HEK293T (cell line): ENCODE measurements around the gene KIF3A.

Source experiments
- ARNT ChIP-seq: fragments of 450-650 bp; IDR thresholded peaks from 2 replicates; pipeline ENCODE4 v1.6.1; 2017; ENCODE audit warnings: mild to moderate bottlenecking
- BHLHE40 ChIP-seq: fragments of 450-650 bp; IDR thresholded peaks from 2 replicates; pipeline ENCODE4 v1.6.1; 2016; ENCODE audit warnings: mild to moderate bottlenecking, moderate library complexity, borderline replicate concordance
- FOXA1 ChIP-seq: fragments of 450-650 bp; IDR thresholded peaks from 2 replicates; pipeline ENCODE4 v1.6.1; 2016; ENCODE audit warnings: mild to moderate bottlenecking
- FOXK2 ChIP-seq: fragments of 450-650 bp; IDR thresholded peaks from 2 replicates; pipeline ENCODE4 v1.6.1; 2016; ENCODE audit warnings: mild to moderate bottlenecking
- FOXM1 ChIP-seq: fragments of 450-650 bp; IDR thresholded peaks from 2 replicates; pipeline ENCODE4 v1.6.1; 2017; ENCODE audit warnings: mild to moderate bottlenecking, borderline replicate concordance
- HDGF ChIP-seq: fragments of 450-650 bp; IDR thresholded peaks from 2 replicates; pipeline ENCODE4 v1.6.1; 2017; ENCODE audit warnings: antibody characterized with exemption, borderline replicate concordance
- SP1 ChIP-seq: fragments of 450-650 bp; IDR thresholded peaks from 2 replicates; pipeline ENCODE4 v1.6.1; 2017
- SUZ12 ChIP-seq: fragments of 450-650 bp; IDR thresholded peaks from 2 replicates; pipeline ENCODE4 v1.6.1; 2016; ENCODE audit warnings: mild to moderate bottlenecking
- TARDBP ChIP-seq: fragments of 450-650 bp; IDR thresholded peaks from 2 replicates; pipeline ENCODE4 v1.6.1; 2016
- ZNF384 ChIP-seq: fragments of 450-650 bp; IDR thresholded peaks from 2 replicates; pipeline ENCODE4 v1.6.1; 2016

DNA sequence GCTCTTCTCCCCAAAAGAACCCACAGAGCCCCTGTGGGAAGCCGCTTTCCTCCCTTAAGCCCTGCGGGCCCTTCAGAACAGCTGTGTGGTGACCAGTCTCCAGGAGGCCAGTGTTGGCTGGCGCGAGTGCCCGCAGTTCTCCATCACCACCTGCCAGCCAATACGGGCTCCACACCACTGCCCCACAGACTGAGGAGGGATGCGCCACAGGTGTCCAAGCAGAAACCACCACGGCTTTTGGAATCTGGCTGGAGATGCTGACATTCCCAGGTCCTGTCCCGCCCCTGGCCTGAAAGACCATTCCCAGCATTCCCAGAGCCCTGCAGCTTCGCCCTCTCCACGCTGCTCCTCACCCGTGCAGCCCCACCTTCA is 22.7 kb upstream of the KIF3A start:
- no peak for TF ChIP-seq ARNT
- TF ChIP-seq ZNF384 = no peak
- no peak for TF ChIP-seq SP1
- TF ChIP-seq HDGF = no peak
- no peak for TF ChIP-seq TARDBP
- no peak for TF ChIP-seq BHLHE40
- no peak for TF ChIP-seq SUZ12
- TF ChIP-seq FOXM1 = no peak
- TF ChIP-seq FOXK2 = no peak
- no peak for TF ChIP-seq FOXA1
